A549 (cell line): ENCODE data around the gene TOX2. TPM values are rescaled to one million over a fixed set of nuclear protein-coding genes. Genes with fewer than 3 reads are reported as not detected.

Experiments used
- ATAC-seq, 2 experiments: fragments of 200-7000 bp in 1 of 2; fragments of >200 bp in 1 of 2; cut with Nextera tagmentation in 1 of 2; cut with Tn5 transposase in 1 of 2; 3 replicates each; pipeline versions ENCODE4 v1.8.0 to v1.9.1; 2018 to 2020; ENCODE audit warnings: mild to moderate bottlenecking in 1 of 2, moderate library complexity in 1 of 2
- CTCF ChIA-PET: fragments of 300-600 bp; sonication (Branson Sonifier 250); formaldehyde crosslinking; extraction: SDS; loops from one replicate; lab custom pipeline; 2021; ENCODE audit warnings: antibody characterized with exemption, inconsistent platforms; lab: Yijun Ruan, JAX
- POLR2A ChIA-PET: fragments of 350-600 bp; formaldehyde crosslinking; extraction: SDS; loops from one replicate; lab custom pipeline; 2021; ENCODE audit warnings: antibody characterized with exemption, inconsistent platforms; lab: Yijun Ruan, JAX
- DNase-seq, 2 experiments: peaks; one replicate each; pipeline versions ENCODE4 v3.0.0 to v3.0.0-alpha.2; 2011 to 2016; ENCODE audit warnings: low read depth in 1 of 2, low spot score in 1 of 2
- FAIRE-seq: peaks from 2 replicates; lab custom pipeline; 2011; peaks lifted over from hg19 to GRCh38; lab: Jason Lieb, UNC
- H3K27ac ChIP-seq, 2 experiments: fragments of >200 bp; sonication (Bioruptor Twin); formaldehyde crosslinking; 3 replicates each; pipeline ENCODE4 v1.5.1; 2016 to 2017
- H3K4me1 ChIP-seq: fragments of >200 bp; sonication (Bioruptor Twin); formaldehyde crosslinking; 3 replicates; pipeline ENCODE4 v1.6.1; 2016
- H3K4me2 ChIP-seq: fragments of >200 bp; sonication (Bioruptor Twin); formaldehyde crosslinking; 3 replicates; pipeline ENCODE4 v1.6.1; 2016
- H3K4me3 ChIP-seq: fragments of >200 bp; sonication (Bioruptor Twin); formaldehyde crosslinking; 3 replicates; pipeline ENCODE4 v1.5.1; 2016
- H3K9me3 ChIP-seq: fragments of >200 bp; sonication (Bioruptor Twin); formaldehyde crosslinking; 3 replicates; pipeline ENCODE4 v1.6.1; 2016
- BHLHE40 ChIP-seq: IDR thresholded peaks from 2 replicates; pipeline ENCODE4 v1.6.1; 2012; ENCODE audit warnings: low read depth, low read length, inconsistent platforms
- CEBPB ChIP-seq, 2 experiments: fragments of >200 bp in 1 of 2; sonication (Bioruptor Twin) in 1 of 2; formaldehyde crosslinking in 1 of 2; IDR thresholded peaks; 2 replicates each; pipeline ENCODE4 v1.6.1; 2012 to 2016
- CHD2 ChIP-seq: fragments of 150-350 bp; IDR thresholded peaks from 2 replicates; pipeline ENCODE4 v1.6.1; 2014; ENCODE audit warnings: low read length; ENCODE audit not compliant: partially characterized antibody
- CHD4 ChIP-seq: fragments of 200-600 bp; sonication (generic); IDR thresholded peaks from 2 replicates; pipeline ENCODE4 v1.6.1; 2016; ENCODE audit warnings: antibody characterized with exemption, mild to moderate bottlenecking, borderline replicate concordance
- E2F6 ChIP-seq: IDR thresholded peaks from 2 replicates; pipeline ENCODE4 v1.6.1; 2012; ENCODE audit warnings: low read depth, borderline replicate concordance
- GATA3 ChIP-seq: IDR thresholded peaks from 2 replicates; pipeline ENCODE4 v1.6.1; 2012; ENCODE audit warnings: borderline replicate concordance
- MAFK ChIP-seq: fragments of 450-650 bp; IDR thresholded peaks from 2 replicates; pipeline ENCODE4 v1.6.1; 2014; ENCODE audit not compliant: partially characterized antibody
- MAZ ChIP-seq: fragments of 150-350 bp; IDR thresholded peaks from 2 replicates; pipeline ENCODE4 v1.6.1; 2014; ENCODE audit warnings: antibody characterized with exemption, low read depth, low read length, borderline replicate concordance
- NR3C1 ChIP-seq: fragments of >200 bp; sonication (Bioruptor Twin); formaldehyde crosslinking; IDR thresholded peaks from 3 replicates; pipeline ENCODE4 v1.6.1; 2017
- RARB ChIP-seq: fragments of 250-450 bp; sonication (Bioruptor Pico); IDR thresholded peaks from 2 replicates; pipeline ENCODE4 v1.8.0; 2021; ENCODE audit warnings: mild to moderate bottlenecking, moderate library complexity
- REST ChIP-seq: fragments of 200-600 bp; sonication (generic); IDR thresholded peaks from 2 replicates; pipeline ENCODE4 v1.6.1; 2016; ENCODE audit warnings: antibody characterized with exemption, mild to moderate bottlenecking, moderate library complexity
- RNF2 ChIP-seq: fragments of 200-600 bp; sonication (generic); IDR thresholded peaks from 2 replicates; pipeline ENCODE4 v1.6.1; 2016; ENCODE audit warnings: low read depth, mild to moderate bottlenecking, antibody characterized with exemption, moderate library complexity, borderline replicate concordance
- ZFP36 ChIP-seq: fragments of 450-650 bp; IDR thresholded peaks from 2 replicates; pipeline ENCODE4 v1.6.1; 2014; ENCODE audit warnings: borderline replicate concordance; ENCODE audit not compliant: partially characterized antibody
- ZNF302 ChIP-seq: fragments of 250-450 bp; sonication (Bioruptor Pico); IDR thresholded peaks from 2 replicates; pipeline ENCODE4 v1.9.0; 2021; ENCODE audit warnings: inconsistent platforms, mild to moderate bottlenecking, moderate library complexity
- WGBS: methylation state at CpG from one replicate; pipeline ENCODE4 v1.1.6; 2017; ENCODE audit errors: missing lambda C conversion rate; 5-methylcytosine and 5-hydroxymethylcytosine counted together
- polyA plus RNA-seq, 4 experiments: library from polyadenylated mRNA; depleted of rRNA in 3 of 4; stranded (reverse); fragments of >200 nt; fragmentation: RNase III in 1 of 4; extraction: RNeasy Plus Mini Kit Qiagen cat#74134 plus additional on column Dnase treatment in 1 of 4; gene quantifications; 2 replicates in 3 of 4; 3 replicates in 1 of 4; pipeline ENCODE4 v1.2.3, GENCODE V29; 2011 to 2017

TOX2 gene
- polyA plus RNA-seq, 2 of the 4 experiments (the other 2 are of a cell fraction), result 2.5 to 5.3 TPM

GRCh38 chr20:44008806-44009678 lies 94.4 kb downstream of the TOX2 start:
- peak in 1 of 2 experiments; percentile 37; a peak in 2 of 6 replicates for ATAC-seq
- peak in 1 of 2 experiments; percentile 49 for DNase-seq
- POLR2A ChIA-PET, result no interaction called here
- 37% methylated on average over 12 of the region's 12 CpGs for WGBS
- CTCF ChIA-PET, result interaction anchor here (0.8 kb wide), 1 partner anchor 665 kb away, joined by 3 read pairs; no protein-coding TSS in a partner anchor
- Histone ChIP-seq H3K27ac (peak overlapping the region in 1 of 2 experiments; percentile 50; a peak in 2 of 6 replicates), H3K4me1 (peaks cover 12% of the 10 kb centered on the region), H3K9me3 (no peaks in the 10 kb centered on the region), H3K4me3 (no peak overlapping the region), H3K4me2 (peak overlapping the region; percentile 27; the same call in 2 of the 3 replicates)
- no peak for FAIRE-seq
- TF ChIP-seq CHD4, result no peak
- no peak for TF ChIP-seq ZNF302
- TF ChIP-seq MAFK, result peak; percentile 57
- no peak for TF ChIP-seq NR3C1
- no peak for TF ChIP-seq ZFP36

GRCh38 chr20:44009679-44009992 lies 95.0 kb downstream of the TOX2 start:
- no peak for ATAC-seq

GRCh38 chr20:44010162-44010704 lies 95.6 kb downstream of the TOX2 start:
- FAIRE-seq (no peak), ATAC-seq (no peak), DNase-seq (no peak)
- H3K4me1 ChIP-seq, result peaks cover 12% of the 10 kb centered on the region
- POLR2A ChIA-PET, result no interaction called here
- no peaks in the 10 kb centered on the region for H3K9me3 ChIP-seq
- no peak overlapping the region for H3K4me3 ChIP-seq
- 75% methylated on average over 9 of the region's 9 CpGs for WGBS
- no peak overlapping the region for H3K4me2 ChIP-seq
- H3K27ac ChIP-seq, result no peak overlapping the region
- CTCF ChIA-PET, result no interaction called here
- no peak for TF ChIP-seq ZNF302
- TF ChIP-seq GATA3, result no peak
- TF ChIP-seq REST, result no peak
- no peak for TF ChIP-seq RNF2
- no peak for TF ChIP-seq MAZ
- no peak for TF ChIP-seq E2F6
- TF ChIP-seq BHLHE40, result no peak
- TF ChIP-seq NR3C1, result no peak
- TF ChIP-seq, all 56 proteins: peak for 0

More at GRCh38 chr20:44009679-44009992, 95.0 kb downstream of the TOX2 start:
- no peak overlapping the region for H3K4me2 ChIP-seq
- DNase-seq (no peak), FAIRE-seq (no peak)
- no peak for TF ChIP-seq RARB (CRISPR knock-in tag)
- TF ChIP-seq CHD2, result no peak
- no peak for TF ChIP-seq CEBPB (IDR thresholded peaks at IDR 0.05)
- no peak overlapping the region for H3K4me3 ChIP-seq
- POLR2A ChIA-PET, result no interaction called here
- no peaks in the 10 kb centered on the region for H3K9me3 ChIP-seq
- H3K27ac ChIP-seq, result 0 out of 6 replicates have a peak overlapping the region, but pooled peaks of 1 of the 2 experiments have one; percentile 50
- peaks cover 12% of the 10 kb centered on the region for H3K4me1 ChIP-seq
- WGBS, result 90% methylated on average over 5 of the region's 5 CpGs
- CTCF ChIA-PET, result interaction anchor here (0.8 kb wide), 1 partner anchor 665 kb away, joined by 3 read pairs; no protein-coding TSS in a partner anchor
